H9 (cell line): ENCODE data around the gene DGKH. TPM values are rescaled to one million over a fixed set of nuclear protein-coding genes. Genes with fewer than 3 reads are reported as not detected.

ENCODE experiments used
- DNase-seq: peaks from one replicate; pipeline ENCODE4 v3.0.0-alpha.2; 2017
- H2AFZ ChIP-seq: one replicate; pipeline ENCODE4 v1.6.1; 2013; ENCODE audit warnings: mild to moderate bottlenecking, low read length, control low read depth, moderate library complexity
- H2AK5ac ChIP-seq: 2 replicates; pipeline ENCODE4 v1.6.1; 2013; ENCODE audit warnings: low read length, control low read depth, mixed read lengths; ENCODE audit not compliant: insufficient read length
- H2BK120ac ChIP-seq: one replicate; pipeline ENCODE4 v1.6.1; 2013; ENCODE audit warnings: low read depth, mild to moderate bottlenecking, low read length, control low read depth, inconsistent platforms; ENCODE audit not compliant: poor library complexity, severe bottlenecking
- H2BK12ac ChIP-seq: 2 replicates; pipeline ENCODE4 v1.6.1; 2013; ENCODE audit warnings: low read length, control low read depth, mixed read lengths, low read depth; ENCODE audit not compliant: insufficient read length
- H2BK15ac ChIP-seq: 2 replicates; pipeline ENCODE4 v1.6.1; 2013; ENCODE audit warnings: low read depth, low read length, control low read depth
- H2BK20ac ChIP-seq: one replicate; pipeline ENCODE4 v1.6.1; 2013; ENCODE audit warnings: low read depth, mild to moderate bottlenecking, low read length, control low read depth, inconsistent platforms; ENCODE audit not compliant: poor library complexity, severe bottlenecking
- H2BK5ac ChIP-seq: 2 replicates; pipeline ENCODE4 v1.6.1; 2013; ENCODE audit warnings: low read length, control low read depth, mixed read lengths; ENCODE audit not compliant: insufficient read length
- H3K14ac ChIP-seq: 2 replicates; pipeline ENCODE4 v1.6.1; 2013; ENCODE audit warnings: low read length, control low read depth; ENCODE audit not compliant: insufficient read depth
- H3K18ac ChIP-seq: 2 replicates; pipeline ENCODE4 v1.6.1; 2013; ENCODE audit warnings: low read depth, mild to moderate bottlenecking, mixed read lengths, low read length, control low read depth; ENCODE audit not compliant: insufficient read length
- H3K23ac ChIP-seq: 2 replicates; pipeline ENCODE4 v1.6.1; 2013; ENCODE audit warnings: low read length, control low read depth, mixed read lengths, low read depth; ENCODE audit not compliant: insufficient read length
- H3K23me2 ChIP-seq: 2 replicates; pipeline ENCODE4 v1.6.1; 2013; ENCODE audit warnings: low read depth, mild to moderate bottlenecking, mixed read lengths, low read length, control low read depth; ENCODE audit not compliant: insufficient read length, poor library complexity, severe bottlenecking
- H3K27ac ChIP-seq: 2 replicates; pipeline ENCODE4 v1.5.1; 2013; ENCODE audit warnings: low read length, control low read depth, mixed read lengths, low read depth; ENCODE audit not compliant: insufficient read length
- H3K27me3 ChIP-seq: 2 replicates; pipeline ENCODE4 v1.6.1; 2013; ENCODE audit warnings: low read length, control low read depth, inconsistent platforms; ENCODE audit not compliant: insufficient read depth
- H3K4ac ChIP-seq: 2 replicates; pipeline ENCODE4 v1.6.1; 2013; ENCODE audit warnings: low read depth, mild to moderate bottlenecking, control low read depth, inconsistent platforms, low read length, moderate library complexity
- H3K4me1 ChIP-seq: 2 replicates; pipeline ENCODE4 v1.6.1; 2013; ENCODE audit warnings: low read length, control low read depth, inconsistent platforms; ENCODE audit not compliant: insufficient read depth
- H3K4me2 ChIP-seq: 2 replicates; pipeline ENCODE4 v1.6.1; 2013; ENCODE audit warnings: low read length, control low read depth, mixed read lengths; ENCODE audit not compliant: insufficient read length, insufficient read depth
- H3K56ac ChIP-seq: 2 replicates; pipeline ENCODE4 v1.6.1; 2013; ENCODE audit warnings: low read depth, mild to moderate bottlenecking, mixed read lengths, low read length, control low read depth; ENCODE audit not compliant: insufficient read length
- H3K79me1 ChIP-seq: 2 replicates; pipeline ENCODE4 v1.6.1; 2013; ENCODE audit warnings: low read depth, mild to moderate bottlenecking, moderate library complexity, low read length, control low read depth, inconsistent platforms; ENCODE audit not compliant: insufficient read depth, poor library complexity, severe bottlenecking
- H3K79me2 ChIP-seq: 2 replicates; pipeline ENCODE4 v1.6.1; 2013; ENCODE audit warnings: low read length, control low read depth, inconsistent platforms; ENCODE audit not compliant: insufficient read depth
- H3K9ac ChIP-seq: 2 replicates; pipeline ENCODE4 v1.6.1; 2013; ENCODE audit warnings: low read length, control low read depth, mixed read lengths; ENCODE audit not compliant: insufficient read length; ENCODE audit errors: extremely low read depth
- H3K9me3 ChIP-seq: one replicate; pipeline ENCODE4 v1.6.1; 2013; ENCODE audit warnings: low read depth, low read length, inconsistent platforms; ENCODE audit not compliant: control insufficient read depth
- H3T11ph ChIP-seq: one replicate; pipeline ENCODE4 v1.6.1; 2013; ENCODE audit warnings: mild to moderate bottlenecking, low read length, control low read depth, inconsistent platforms
- H4K20me1 ChIP-seq: one replicate; pipeline ENCODE4 v1.6.1; 2013; ENCODE audit not compliant: control insufficient read depth, insufficient read length, insufficient read depth
- H4K5ac ChIP-seq: 2 replicates; pipeline ENCODE4 v1.6.1; 2013; ENCODE audit warnings: low read depth, mild to moderate bottlenecking, mixed read lengths, low read length, control low read depth; ENCODE audit not compliant: insufficient read length
- H4K8ac ChIP-seq: replicated peaks from 2 replicates; pipeline ENCODE4 v1.6.1; 2013; ENCODE audit warnings: low read length, control low read depth, mixed read lengths, low read depth; ENCODE audit not compliant: insufficient read length
- H4K91ac ChIP-seq: 2 replicates; pipeline ENCODE4 v1.6.1; 2013; ENCODE audit warnings: low read depth, mild to moderate bottlenecking, moderate library complexity, mixed read lengths, low read length, control low read depth; ENCODE audit not compliant: insufficient read length
- H3K27ac Mint-ChIP-seq, 3 experiments: 2 replicates in 2 of 3; 3 replicates in 1 of 3; pipeline ENCODE4 v1.8.0; 2020 to 2021; ENCODE audit warnings: mixed read lengths in 3 of 3, mild to moderate bottlenecking in 1 of 3, moderate library complexity in 1 of 3
- H3K27me3 Mint-ChIP-seq: 2 replicates; pipeline ENCODE4 v1.8.0; 2021; ENCODE audit warnings: low read depth, mild to moderate bottlenecking, moderate library complexity, mixed read lengths
- H3K36me3 Mint-ChIP-seq, 3 experiments: 2 replicates in 2 of 3; 3 replicates in 1 of 3; pipeline ENCODE4 v1.8.0; 2020 to 2021; ENCODE audit warnings: low read depth in 3 of 3, mixed read lengths in 3 of 3; ENCODE audit not compliant: insufficient read depth in 1 of 3
- H3K4me1 Mint-ChIP-seq, 2 experiments: 2 replicates each; pipeline ENCODE4 v1.8.0; 2020; ENCODE audit warnings: mixed read lengths in 2 of 2
- H3K4me3 Mint-ChIP-seq, 2 experiments: 2 replicates in 1 of 2; 3 replicates in 1 of 2; pipeline ENCODE4 v1.8.0; 2020 to 2021; ENCODE audit warnings: mild to moderate bottlenecking in 2 of 2, mixed read lengths in 2 of 2, moderate library complexity in 1 of 2
- H3K9me3 Mint-ChIP-seq, 2 experiments: 2 replicates in 1 of 2; 3 replicates in 1 of 2; pipeline ENCODE4 v1.8.0; 2020; ENCODE audit warnings: mild to moderate bottlenecking in 2 of 2, mixed read lengths in 2 of 2, moderate library complexity in 1 of 2
- CTCF ChIP-seq: fragments of 200-600 bp; sonication (generic); conservative IDR thresholded peaks from 3 replicates; pipeline ENCODE4 v1.8.0; 2021; ENCODE audit warnings: antibody characterized with exemption, mild to moderate bottlenecking
- WGBS: extraction: QIAGEN DNeasy Blood & Tissue Kit; methylation state at CpG from one replicate; pipeline ENCODE4 v1.1.7; 2013; ENCODE audit warnings: missing lambda C conversion rate, low lambda C conversion rate, mixed read lengths; ENCODE audit not compliant: insufficient read length; ENCODE audit errors: extremely low coverage; 5-methylcytosine and 5-hydroxymethylcytosine counted together
- total RNA-seq: library from RNA; stranded (reverse); gene quantifications from 2 replicates; pipeline ENCODE4 v1.2.1, GENCODE V29; 2021

The DGKH gene
- total RNA-seq, 1 experiment from 2014 or later: 8.6 TPM

DNA sequence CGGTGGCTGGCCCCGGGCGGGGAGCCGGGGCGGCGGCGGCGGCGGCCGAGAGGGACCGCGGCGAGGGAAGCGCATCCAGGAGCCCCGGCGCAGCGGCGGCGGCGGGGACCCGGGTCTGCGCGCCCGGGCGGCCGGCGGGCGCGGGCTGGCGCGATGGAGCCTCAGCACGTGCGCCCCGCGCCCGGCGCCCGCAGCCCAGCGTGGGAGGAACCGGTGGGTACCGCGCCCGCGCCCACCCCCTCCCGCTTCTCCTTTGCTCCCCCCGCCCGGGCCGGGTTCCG lies 7.8 kb upstream of the DGKH start:
- no peak for DNase-seq
- no peak overlapping the region for H3T11ph ChIP-seq
- no peak overlapping the region for H3K18ac ChIP-seq
- no peak overlapping the region for H2AFZ ChIP-seq
- H3K27me3 Mint-ChIP-seq: peaks cover 74% of the 10 kb centered on the region
- H3K4me1 ChIP-seq: no peaks in the 10 kb centered on the region
- no peak overlapping the region for H2BK120ac ChIP-seq
- H3K9me3 Mint-ChIP-seq: peaks cover 7 to 9% of the 10 kb centered on the region in 2 experiments
- no CpG with 5 or more reads among the region's 49 CpGs for WGBS
- peaks cover 16% of the 10 kb centered on the region in 2 experiments for H3K4me1 Mint-ChIP-seq
- no peak overlapping the region for H4K8ac ChIP-seq
- H3K23me2 ChIP-seq: peaks cover 14% of the 10 kb centered on the region
- no peak overlapping the region for H3K23ac ChIP-seq
- H4K91ac ChIP-seq: no peak overlapping the region
- peak overlapping the region; percentile 80 to 94 for H3K4me3 Mint-ChIP-seq
- no peak for TF ChIP-seq CTCF
- no peak overlapping the region for H3K56ac ChIP-seq
- no peak overlapping the region for H3K4ac ChIP-seq
- H2BK20ac ChIP-seq: no peak overlapping the region
- no peak overlapping the region for H3K27ac ChIP-seq
- H3K9me3 ChIP-seq: no peaks in the 10 kb centered on the region
- no peak overlapping the region for H3K9ac ChIP-seq
- H2BK15ac ChIP-seq: no peak overlapping the region
- no peak overlapping the region for H2AK5ac ChIP-seq
- no peaks in the 10 kb centered on the region for H4K20me1 ChIP-seq
- H3K14ac ChIP-seq: no peak overlapping the region
- peaks cover 15% of the 10 kb centered on the region; the same call in 1 of the 2 replicates for H3K27me3 ChIP-seq
- no peaks in the 10 kb centered on the region for H3K79me1 ChIP-seq
- no peaks in the 10 kb centered on the region for H3K79me2 ChIP-seq
- peaks cover 0 to 8% (median 7%) of the 10 kb centered on the region in 3 experiments; a peak in 4 of 7 replicates for H3K36me3 Mint-ChIP-seq
- H3K27ac Mint-ChIP-seq: no peak overlapping the region
- H2BK12ac ChIP-seq: no peak overlapping the region
- no peak overlapping the region for H4K5ac ChIP-seq
- peak overlapping the region; percentile 86 for H3K4me2 ChIP-seq
- no peak overlapping the region for H2BK5ac ChIP-seq
